ENCODE results near the gene KDM4C.

KDM4C gene

GRCh38 chr9:6922124-6922676, 164.4 kb downstream of the KDM4C start:
- no peak for DNase-seq (ENCODE audit: low spot score)
- no peak overlapping the region for H3K4me3 ChIP-seq
- no peak for TF ChIP-seq CTCF (IDR thresholded peaks at IDR 0.05)
- H3K27ac ChIP-seq = no peak overlapping the region

GRCh38 chr9:6922680-6923079, 164.9 kb downstream of the KDM4C start:
- TF ChIP-seq CTCF (IDR thresholded peaks at IDR 0.05) = no peak
- no peak overlapping the region for H3K27ac ChIP-seq
- H3K4me3 ChIP-seq = no peak overlapping the region
- no peak for DNase-seq (ENCODE audit: low spot score)

- no peak for TF ChIP-seq CTCF (IDR thresholded peaks at IDR 0.05)
- Histone ChIP-seq H3K4me3 (no peak overlapping the region), H3K27ac (no peak overlapping the region)
- DNase-seq (ENCODE audit: low spot score) = no peak
These were observed 165.3 kb downstream of the KDM4C start for GRCh38 chr9:6923086-6923485.

GRCh38 chr9:6924149-6924548, 166.4 kb downstream of the KDM4C start:
- H3K4me3 ChIP-seq = no peak overlapping the region
- DNase-seq (ENCODE audit: low spot score) = no peak
- H3K27ac ChIP-seq = no peak overlapping the region
- TF ChIP-seq CTCF (IDR thresholded peaks at IDR 0.05) = no peak

GRCh38 chr9:6924988-6925563, 167.3 kb downstream of the KDM4C start:
- Histone ChIP-seq H3K4me3 (no peak overlapping the region), H3K27ac (no peak overlapping the region)
- no peak for TF ChIP-seq CTCF (IDR thresholded peaks at IDR 0.05)
- DNase-seq (ENCODE audit: low spot score) = no peak

GRCh38 chr9:6925836-6926235, 168.1 kb downstream of the KDM4C start:
- H3K4me3 ChIP-seq = no peak overlapping the region
- no peak for TF ChIP-seq CTCF (IDR thresholded peaks at IDR 0.05)
- H3K27ac ChIP-seq = no peak overlapping the region
- DNase-seq (ENCODE audit: low spot score) = no peak

- TF ChIP-seq CTCF (IDR thresholded peaks at IDR 0.05) = no peak
- DNase-seq (ENCODE audit: low spot score) = no peak
These were observed 168.7 kb downstream of the KDM4C start for GRCh38 chr9:6926436-6926835.

More at GRCh38 chr9:6926436-6926835, 168.7 kb downstream of the KDM4C start:
- Histone ChIP-seq H3K4me3 (no peak overlapping the region), H3K27ac (no peak overlapping the region)

All from coronary artery (tissue), 2 donors.